GM23338 (cell line): ENCODE measurements around the gene VNN1. TPM values are rescaled to one million over a fixed set of nuclear protein-coding genes. Genes with fewer than 3 reads are reported as not detected.
A peak's percentile ranks its signal among the peaks of the same experiment; 100 is the strongest.
"Not testable (repeated sequence)": the region's sequence is repeated elsewhere in the genome, so short reads cannot be mapped to it uniquely, and the experiment has no call there.

Experiments used
- ATAC-seq: fragments of 200-7000 bp; cut with Tn5 transposase; 3 replicates; pipeline ENCODE4 v1.9.1; 2020
- DNase-seq: peaks from one replicate; pipeline ENCODE4 v3.0.0-alpha.2; 2015; ENCODE audit warnings: low spot score
- H2AFZ ChIP-seq: fragments of 200-600 bp; sonication (generic); 2 replicates; pipeline ENCODE4 v1.8.0; 2016; ENCODE audit warnings: antibody characterized with exemption, mild to moderate bottlenecking, moderate library complexity
- H3F3A ChIP-seq: fragments of 200-600 bp; sonication (generic); replicated peaks from 2 replicates; pipeline ENCODE4 v1.8.0; 2017; ENCODE audit warnings: antibody characterized with exemption, mixed run types, low read depth
- H3K27ac ChIP-seq: fragments of 200-600 bp; sonication (generic); 2 replicates; pipeline ENCODE4 v1.6.1; 2016; ENCODE audit warnings: low read depth
- H3K27me3 ChIP-seq: fragments of 200-600 bp; sonication (generic); 2 replicates; pipeline ENCODE4 v1.8.0; 2016; ENCODE audit warnings: mild to moderate bottlenecking, mixed run types, moderate library complexity; ENCODE audit not compliant: insufficient read depth
- H3K36me3 ChIP-seq: fragments of 200-600 bp; sonication (generic); 2 replicates; pipeline ENCODE4 v1.8.0; 2016; ENCODE audit warnings: mild to moderate bottlenecking; ENCODE audit not compliant: insufficient read depth
- H3K4me1 ChIP-seq: fragments of 200-600 bp; sonication (generic); 2 replicates; pipeline ENCODE4 v1.8.0; 2016; ENCODE audit warnings: mild to moderate bottlenecking, moderate library complexity; ENCODE audit not compliant: insufficient read depth
- H3K4me2 ChIP-seq: fragments of 200-600 bp; sonication (generic); 2 replicates; pipeline ENCODE4 v1.7.1; 2017; ENCODE audit warnings: mixed run types
- H3K4me3 ChIP-seq: fragments of 200-600 bp; sonication (generic); 2 replicates; pipeline ENCODE4 v1.6.1; 2016; ENCODE audit warnings: mixed run types
- H3K79me2 ChIP-seq: fragments of 200-600 bp; sonication (generic); replicated peaks from 2 replicates; pipeline ENCODE4 v1.8.0; 2017; ENCODE audit warnings: mild to moderate bottlenecking; ENCODE audit not compliant: insufficient read depth
- H3K9me2 ChIP-seq: fragments of 200-600 bp; sonication (generic); 2 replicates; pipeline ENCODE4 v1.8.0; 2017; ENCODE audit not compliant: insufficient read depth
- H4K20me1 ChIP-seq: fragments of 200-600 bp; sonication (generic); replicated peaks from 2 replicates; pipeline ENCODE4 v1.8.0; 2017; ENCODE audit warnings: mild to moderate bottlenecking; ENCODE audit not compliant: insufficient read depth
- H3K27ac Mint-ChIP-seq: 2 replicates; pipeline ENCODE4 v1.8.0; 2020; ENCODE audit warnings: inconsistent platforms, mild to moderate bottlenecking, moderate library complexity, mixed read lengths
- H3K27me3 Mint-ChIP-seq: 3 replicates; pipeline ENCODE4 v1.8.0; 2022; ENCODE audit warnings: low read depth, mild to moderate bottlenecking, moderate library complexity, mixed read lengths, inconsistent platforms; ENCODE audit not compliant: insufficient read depth, poor library complexity
- H3K36me3 Mint-ChIP-seq: 3 replicates; pipeline ENCODE4 v1.8.0; 2021; ENCODE audit warnings: low read depth, mild to moderate bottlenecking, inconsistent platforms, moderate library complexity, mixed read lengths
- H3K4me1 Mint-ChIP-seq: 3 replicates; pipeline ENCODE4 v1.8.0; 2020; ENCODE audit warnings: mild to moderate bottlenecking, inconsistent platforms, mixed read lengths
- H3K4me3 Mint-ChIP-seq: 3 replicates; pipeline ENCODE4 v1.8.0; 2021; ENCODE audit warnings: moderate library complexity, mild to moderate bottlenecking, inconsistent platforms, mixed read lengths
- H3K9me3 Mint-ChIP-seq: 3 replicates; pipeline ENCODE4 v1.8.0; 2020; ENCODE audit warnings: moderate library complexity, mild to moderate bottlenecking, inconsistent platforms, mixed read lengths
- EZH2phosphoT487 ChIP-seq: fragments of 200-600 bp; sonication (generic); IDR thresholded peaks from one replicate; pipeline ENCODE4 v1.8.1; 2018; ENCODE audit warnings: antibody characterized with exemption; ENCODE audit not compliant: unreplicated experiment
- STAT1 ChIP-seq: IDR thresholded peaks from one replicate; pipeline ENCODE4 v1.6.1; 2016; ENCODE audit warnings: antibody characterized with exemption; ENCODE audit not compliant: unreplicated experiment
- ZNF114 ChIP-seq: fragments of 250-450 bp; sonication (Bioruptor Pico); IDR thresholded peaks from 2 replicates; pipeline ENCODE4 v1.5.0; 2020; ENCODE audit warnings: mild to moderate bottlenecking, moderate library complexity
- ZNF331 ChIP-seq: fragments of 250-450 bp; sonication (Bioruptor Pico); IDR thresholded peaks from 2 replicates; pipeline ENCODE4 v1.5.0; 2020; ENCODE audit warnings: low read depth, mild to moderate bottlenecking, moderate library complexity
- polyA plus RNA-seq: library from polyadenylated mRNA; unstranded; fragments of >200 nt; fragmentation: Nextera tagmentation; extraction: Ambion mirVana; gene quantifications from 2 replicates; pipeline ENCODE4 v1.2.1, GENCODE V29; 2016
- total RNA-seq: library from RNA; depleted of rRNA; stranded (reverse); fragments of >200 nt; shearing (Covaris generic); gene quantifications from 2 replicates; pipeline ENCODE4 v1.2.3, GENCODE V29; 2014
- TF ChIP-seq, protein P1 (sequence below), 2 experiments: fragments of 200-600 bp in 1 of 2; sonication (generic) in 1 of 2; conservative IDR thresholded peaks; 2 replicates each; pipeline versions ENCODE4 v1.5.1 to v1.6.1; 2016 to 2017; ENCODE audit warnings: antibody characterized with exemption in 2 of 2, low read depth in 2 of 2, mild to moderate bottlenecking in 2 of 2, moderate library complexity in 1 of 2
- TF ChIP-seq, protein P2 (sequence below): IDR thresholded peaks from 2 replicates; pipeline ENCODE4 v1.6.1; 2016; ENCODE audit warnings: antibody characterized with exemption

Gene VNN1
- total and polyA plus RNA-seq, 2 experiments from 2014 or later = not detected

DNA sequence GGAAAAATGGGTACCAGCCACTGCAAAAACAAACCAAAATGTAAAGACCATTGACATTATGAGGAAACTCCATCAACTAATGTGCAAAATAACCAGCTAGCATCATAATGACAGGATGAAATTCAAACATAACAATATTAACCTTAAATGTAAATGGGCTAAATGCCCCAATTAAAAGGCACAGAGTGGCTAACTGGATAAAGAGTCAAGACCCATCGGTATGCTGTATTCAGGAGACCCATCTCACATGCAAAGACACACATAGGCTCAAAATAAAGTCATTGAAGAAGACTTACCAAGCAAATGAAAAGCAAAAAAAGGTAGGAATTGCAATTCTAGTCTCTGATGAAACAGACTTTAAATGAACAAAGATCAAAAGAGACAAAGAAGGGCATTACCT, 76.7 kb downstream of the VNN1 start:
- DNase-seq, H3F3A ChIP-seq, H3K27ac ChIP-seq, H2AFZ ChIP-seq, H3K4me3 ChIP-seq, H3K36me3 Mint-ChIP-seq, H3K27ac Mint-ChIP-seq, ATAC-seq, H4K20me1 ChIP-seq, H3K27me3 ChIP-seq, H3K9me2 ChIP-seq, H3K4me2 ChIP-seq, H3K4me3 Mint-ChIP-seq, H3K27me3 Mint-ChIP-seq, H3K79me2 ChIP-seq, H3K36me3 ChIP-seq, H3K9me3 Mint-ChIP-seq: not testable (repeated sequence)
- peaks cover 10% of the 10 kb centered on the region; the same call in 1 of the 2 replicates for H3K4me1 ChIP-seq
- peaks cover 11% of the 10 kb centered on the region for H3K4me1 Mint-ChIP-seq

DNA sequence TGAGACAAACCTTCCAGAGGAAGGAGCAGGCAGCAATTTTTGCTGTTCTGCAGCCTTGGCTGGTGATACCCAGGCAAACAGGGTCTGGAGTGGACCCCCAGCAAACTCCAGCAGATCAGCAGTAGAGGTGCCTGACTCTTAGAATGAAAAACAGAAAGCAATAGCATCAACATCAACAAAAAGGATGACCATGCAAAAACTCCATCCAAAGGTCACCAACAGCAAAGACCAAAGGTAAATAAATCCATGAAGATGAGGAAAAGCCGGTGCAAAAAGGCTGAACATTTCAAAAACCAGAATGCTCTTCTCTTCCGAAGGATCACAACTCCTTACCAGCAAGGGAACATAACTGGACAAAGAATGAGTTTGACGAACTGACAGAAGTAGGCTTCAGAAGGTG, 77.9 kb downstream of the VNN1 start:
- H3K36me3 ChIP-seq, H4K20me1 ChIP-seq, H3K27ac Mint-ChIP-seq, H3K79me2 ChIP-seq, H3K9me2 ChIP-seq, H3K27me3 ChIP-seq, H3K27me3 Mint-ChIP-seq, H3K4me3 ChIP-seq, H3F3A ChIP-seq, H2AFZ ChIP-seq, DNase-seq, H3K36me3 Mint-ChIP-seq, H3K4me2 ChIP-seq, H3K4me3 Mint-ChIP-seq, H3K27ac ChIP-seq, H3K9me3 Mint-ChIP-seq, ATAC-seq: not testable (repeated sequence)
- peaks cover 11% of the 10 kb centered on the region for H3K4me1 Mint-ChIP-seq
- H3K4me1 ChIP-seq = peaks cover 10% of the 10 kb centered on the region; the same call in 1 of the 2 replicates

DNA sequence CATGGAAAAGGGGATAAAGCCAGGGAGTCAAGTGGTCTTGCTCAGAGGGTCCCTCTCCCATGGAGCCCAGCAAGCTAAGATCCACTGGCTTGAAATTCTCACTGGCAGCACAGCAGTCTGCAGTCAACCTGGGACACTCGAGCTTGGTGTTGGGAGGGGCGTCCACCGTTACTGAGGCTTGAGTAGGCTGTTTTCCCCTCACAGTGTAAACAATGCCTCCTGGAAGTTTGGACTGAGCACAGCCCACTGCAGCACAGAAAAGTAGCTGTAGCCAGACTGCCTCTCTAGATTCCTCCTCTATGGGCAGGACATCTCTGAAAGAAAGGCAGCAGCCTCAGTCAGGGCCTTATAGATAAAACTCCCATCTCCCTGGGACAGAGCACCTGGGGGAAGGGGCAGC, 78.6 kb downstream of the VNN1 start:
- H3K4me1 Mint-ChIP-seq = peaks cover 11% of the 10 kb centered on the region
- H3K36me3 Mint-ChIP-seq, H3K9me2 ChIP-seq, H3K27ac ChIP-seq, H3K79me2 ChIP-seq, H3K9me3 Mint-ChIP-seq, H2AFZ ChIP-seq, H3K4me3 ChIP-seq, H3K4me2 ChIP-seq, ATAC-seq, H3K27me3 ChIP-seq, H4K20me1 ChIP-seq, H3K4me3 Mint-ChIP-seq, H3K27me3 Mint-ChIP-seq, H3F3A ChIP-seq, H3K27ac Mint-ChIP-seq, H3K36me3 ChIP-seq, DNase-seq: not testable (repeated sequence)
- peaks cover 10% of the 10 kb centered on the region; the same call in 1 of the 2 replicates for H3K4me1 ChIP-seq

DNA sequence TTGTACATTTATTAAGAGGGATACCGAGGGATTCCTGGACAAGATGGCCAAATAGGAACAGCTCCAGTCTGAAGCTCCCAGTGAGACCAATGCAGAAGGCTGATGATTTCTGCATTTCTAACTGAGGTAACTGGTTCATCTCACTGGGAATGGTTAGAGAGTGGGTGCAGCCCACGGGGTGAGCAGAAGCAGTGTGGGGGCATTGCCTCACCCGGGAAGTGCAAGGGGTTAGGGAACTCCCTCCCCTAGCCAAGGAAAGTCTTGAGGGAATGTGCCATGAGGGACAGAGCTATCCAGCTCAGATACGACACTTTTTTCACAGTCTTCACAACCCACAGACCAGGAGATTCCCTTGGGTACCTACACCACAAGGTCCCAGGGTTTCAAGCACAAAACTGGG, 79.1 kb downstream of the VNN1 start:
- Histone ChIP-seq H3K27me3 (no peaks in the 10 kb centered on the region), H3K4me2 (no peak overlapping the region), H3F3A (no peaks in the 10 kb centered on the region), H2AFZ (peak overlapping the region; percentile 43; the same call in 1 of the 2 replicates), H4K20me1 (no peaks in the 10 kb centered on the region), H3K4me3 (no peak overlapping the region), H3K79me2 (no peaks in the 10 kb centered on the region), H3K36me3 (no peaks in the 10 kb centered on the region), H3K27ac (no peak overlapping the region), H3K9me2 (no peaks in the 10 kb centered on the region), H3K4me1 (peaks cover 10% of the 10 kb centered on the region; the same call in 1 of the 2 replicates)
- Mint-ChIP-seq H3K27me3 (peaks cover 4% of the 10 kb centered on the region), H3K9me3 (peaks cover 9% of the 10 kb centered on the region; the same call in 2 of the 3 replicates), H3K4me3 (no peak overlapping the region), H3K27ac (no peak overlapping the region), H3K36me3 (peaks cover 7% of the 10 kb centered on the region; the same call in 2 of the 3 replicates), H3K4me1 (peaks cover 11% of the 10 kb centered on the region)
- ATAC-seq (no peak), DNase-seq (no peak)
- no peak for TF ChIP-seq STAT1
- no peak for TF ChIP-seq EZH2phosphoT487
- TF ChIP-seq, protein P1, sequence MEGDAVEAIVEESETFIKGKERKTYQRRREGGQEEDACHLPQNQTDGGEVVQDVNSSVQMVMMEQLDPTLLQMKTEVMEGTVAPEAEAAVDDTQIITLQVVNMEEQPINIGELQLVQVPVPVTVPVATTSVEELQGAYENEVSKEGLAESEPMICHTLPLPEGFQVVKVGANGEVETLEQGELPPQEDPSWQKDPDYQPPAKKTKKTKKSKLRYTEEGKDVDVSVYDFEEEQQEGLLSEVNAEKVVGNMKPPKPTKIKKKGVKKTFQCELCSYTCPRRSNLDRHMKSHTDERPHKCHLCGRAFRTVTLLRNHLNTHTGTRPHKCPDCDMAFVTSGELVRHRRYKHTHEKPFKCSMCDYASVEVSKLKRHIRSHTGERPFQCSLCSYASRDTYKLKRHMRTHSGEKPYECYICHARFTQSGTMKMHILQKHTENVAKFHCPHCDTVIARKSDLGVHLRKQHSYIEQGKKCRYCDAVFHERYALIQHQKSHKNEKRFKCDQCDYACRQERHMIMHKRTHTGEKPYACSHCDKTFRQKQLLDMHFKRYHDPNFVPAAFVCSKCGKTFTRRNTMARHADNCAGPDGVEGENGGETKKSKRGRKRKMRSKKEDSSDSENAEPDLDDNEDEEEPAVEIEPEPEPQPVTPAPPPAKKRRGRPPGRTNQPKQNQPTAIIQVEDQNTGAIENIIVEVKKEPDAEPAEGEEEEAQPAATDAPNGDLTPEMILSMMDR (conservative IDR thresholded peaks at IDR 0.05; ENCODE audit: low read depth in 2 of 2) = no peak
- no peak for TF ChIP-seq ZNF114
- TF ChIP-seq, protein P2, sequence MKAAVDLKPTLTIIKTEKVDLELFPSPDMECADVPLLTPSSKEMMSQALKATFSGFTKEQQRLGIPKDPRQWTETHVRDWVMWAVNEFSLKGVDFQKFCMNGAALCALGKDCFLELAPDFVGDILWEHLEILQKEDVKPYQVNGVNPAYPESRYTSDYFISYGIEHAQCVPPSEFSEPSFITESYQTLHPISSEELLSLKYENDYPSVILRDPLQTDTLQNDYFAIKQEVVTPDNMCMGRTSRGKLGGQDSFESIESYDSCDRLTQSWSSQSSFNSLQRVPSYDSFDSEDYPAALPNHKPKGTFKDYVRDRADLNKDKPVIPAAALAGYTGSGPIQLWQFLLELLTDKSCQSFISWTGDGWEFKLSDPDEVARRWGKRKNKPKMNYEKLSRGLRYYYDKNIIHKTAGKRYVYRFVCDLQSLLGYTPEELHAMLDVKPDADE = no peak
- no peak for TF ChIP-seq ZNF331
